SH-SY5Y (cell line): ENCODE measurements around the gene PHF5A.

Source experiments
- GATA2 ChIP-seq: IDR thresholded peaks from 2 replicates; pipeline ENCODE4 v1.6.1; 2011; ENCODE audit warnings: mild to moderate bottlenecking, low read depth, low read length
- GATA3 ChIP-seq: IDR thresholded peaks from 2 replicates; pipeline ENCODE4 v1.6.1; 2011; ENCODE audit warnings: low read depth, mild to moderate bottlenecking, low read length, moderate library complexity

PHF5A gene

GRCh38 chr22:41446639-41447434 lies 21.7 kb downstream of the PHF5A start, which contains the start of gene TOB2:
Gene TOB2 (minus strand): TSS chr22:41446801. CDS start chr22:41437345, 9,456 bp downstream.
- no peak for TF ChIP-seq GATA3
- TF ChIP-seq GATA2, result no peak

- TF ChIP-seq GATA2 (no peak), GATA3 (no peak)
These were observed 22.4 kb downstream of the PHF5A start for GRCh38 chr22:41446057-41446501.

GRCh38 chr22:41445129-41446056 lies 23.1 kb downstream of the PHF5A start:
- TF ChIP-seq GATA3 (no peak), GATA2 (no peak)

GRCh38 chr22:41444360-41445128 lies 23.9 kb downstream of the PHF5A start:
- TF ChIP-seq GATA3 (no peak), GATA2 (no peak)

- no peak for TF ChIP-seq GATA2
- TF ChIP-seq GATA3, result no peak
These were observed 26.2 kb downstream of the PHF5A start for GRCh38 chr22:41442240-41442792.

- no peak for TF ChIP-seq GATA2
- no peak for TF ChIP-seq GATA3
These were observed 31.3 kb downstream of the PHF5A start for GRCh38 chr22:41437198-41437597.

GRCh38 chr22:41436322-41437113 lies 32.0 kb downstream of the PHF5A start:
- TF ChIP-seq GATA2 (no peak), GATA3 (no peak)

GRCh38 chr22:41435560-41435959 lies 32.9 kb downstream of the PHF5A start:
- TF ChIP-seq GATA3, result no peak
- no peak for TF ChIP-seq GATA2

- no peak for TF ChIP-seq GATA3
- TF ChIP-seq GATA2, result no peak
These were observed 36.8 kb downstream of the PHF5A start for GRCh38 chr22:41431656-41432055.

GRCh38 chr22:41429951-41430332 lies 38.5 kb downstream of the PHF5A start:
- TF ChIP-seq GATA3, result no peak
- no peak for TF ChIP-seq GATA2

GRCh38 chr22:41429232-41429950 lies 39.1 kb downstream of the PHF5A start:
- TF ChIP-seq GATA3, result no peak
- TF ChIP-seq GATA2, result no peak
